Neural cell (in vitro differentiated cells): Measurements from ENCODE around the gene PLCB1. TPM values are rescaled to one million over a fixed set of nuclear protein-coding genes. Genes with fewer than 3 reads are reported as not detected.

Source experiments
- H2AFZ ChIP-seq: fragments of 200-600, 300-800 bp; sonication (generic), shearing (Covaris generic); 2 replicates; pipeline ENCODE4 v1.6.0; 2014; ENCODE audit warnings: low read depth, mild to moderate bottlenecking, antibody characterized with exemption, low read length, moderate library complexity
- H3F3A ChIP-seq: fragments of 200-600 bp; shearing (Covaris generic); 2 replicates; pipeline ENCODE4 v1.6.1; 2016; ENCODE audit warnings: mild to moderate bottlenecking, moderate library complexity, mixed read lengths, antibody characterized with exemption, low read length; ENCODE audit not compliant: insufficient read depth, poor library complexity, severe bottlenecking
- H3K27ac ChIP-seq: fragments of 200-600, 300-800 bp; sonication (generic), shearing (Covaris generic); 2 replicates; pipeline ENCODE4 v1.5.1; 2014; ENCODE audit warnings: mild to moderate bottlenecking, low read length, moderate library complexity
- H3K27me3 ChIP-seq: fragments of 300-800, 200-600 bp; sonication (generic), shearing (Covaris generic); 2 replicates; pipeline ENCODE4 v1.6.0; 2014; ENCODE audit warnings: mild to moderate bottlenecking, low read depth, low read length, moderate library complexity; ENCODE audit not compliant: insufficient read depth
- H3K36me3 ChIP-seq: fragments of 300-800, 200-600 bp; sonication (generic), shearing (Covaris generic); 2 replicates; pipeline ENCODE4 v1.5.1; 2014; ENCODE audit warnings: mild to moderate bottlenecking, antibody characterized with exemption, low read length, moderate library complexity; ENCODE audit not compliant: insufficient read depth
- H3K4me2 ChIP-seq: fragments of 300-800, 200-600 bp; sonication (generic), shearing (Covaris generic); 2 replicates; pipeline ENCODE4 v1.6.0; 2014; ENCODE audit warnings: mild to moderate bottlenecking, low read length
- H3K4me3 ChIP-seq: fragments of 300-800, 200-600 bp; sonication (generic), shearing (Covaris generic); 2 replicates; pipeline ENCODE4 v1.5.1; 2014; ENCODE audit warnings: mild to moderate bottlenecking, low read length, moderate library complexity
- H3K79me2 ChIP-seq: fragments of 200-600 bp; shearing (Covaris generic); replicated peaks from 2 replicates; pipeline ENCODE4 v1.6.0; 2014; ENCODE audit warnings: mild to moderate bottlenecking, low read length, moderate library complexity; ENCODE audit not compliant: insufficient read depth
- H3K9ac ChIP-seq: fragments of 300-800, 200-600 bp; sonication (generic), shearing (Covaris generic); 2 replicates; pipeline ENCODE4 v1.6.1; 2016; ENCODE audit warnings: mild to moderate bottlenecking, low read length, mixed read lengths
- H3K9me2 ChIP-seq: fragments of 200-600 bp; shearing (Covaris generic); 2 replicates; pipeline ENCODE4 v1.6.1; 2016; ENCODE audit warnings: mild to moderate bottlenecking, low read length, mixed read lengths; ENCODE audit not compliant: insufficient read depth
- H3K9me3 ChIP-seq: fragments of 200-600, 300-800 bp; sonication (generic), shearing (Covaris generic); 2 replicates; pipeline ENCODE4 v1.6.1; 2016; ENCODE audit warnings: mild to moderate bottlenecking, mixed run types, low read length, moderate library complexity, mixed read lengths
- H4K20me1 ChIP-seq: fragments of 200-600 bp; shearing (Covaris generic); 2 replicates; pipeline ENCODE4 v1.6.1; 2016; ENCODE audit warnings: mild to moderate bottlenecking, mixed run types; ENCODE audit not compliant: insufficient read depth
- CTCF ChIP-seq: fragments of 450-650 bp; IDR thresholded peaks from 2 replicates; pipeline ENCODE4 v1.5.1; 2014; ENCODE audit warnings: antibody characterized with exemption, mild to moderate bottlenecking, moderate library complexity; ENCODE audit not compliant: poor library complexity, severe bottlenecking
- EP300 ChIP-seq: fragments of 450-650 bp; conservative IDR thresholded peaks from 2 replicates; pipeline ENCODE4 v1.6.1; 2014; ENCODE audit warnings: antibody characterized with exemption, mild to moderate bottlenecking, moderate library complexity; ENCODE audit not compliant: poor library complexity, severe bottlenecking
- EZH2 ChIP-seq: fragments of 200-600, 300-800 bp; shearing (Covaris generic), sonication (generic); IDR thresholded peaks from 2 replicates; pipeline ENCODE4 v1.6.1; 2014; ENCODE audit warnings: antibody characterized with exemption, low read length, borderline replicate concordance, mild to moderate bottlenecking; ENCODE audit not compliant: insufficient read depth, poor library complexity, severe bottlenecking
- MXI1 ChIP-seq: fragments of 450-650 bp; conservative IDR thresholded peaks from 2 replicates; pipeline ENCODE4 v1.6.1; 2014; ENCODE audit warnings: antibody characterized with exemption, mild to moderate bottlenecking; ENCODE audit not compliant: poor library complexity, severe bottlenecking
- POLR2AphosphoS5 ChIP-seq: IDR thresholded peaks from 2 replicates; pipeline ENCODE4 v1.6.1; 2012
- RAD21 ChIP-seq: fragments of 450-650 bp; conservative IDR thresholded peaks from 2 replicates; pipeline ENCODE4 v1.6.1; 2014; ENCODE audit warnings: antibody characterized with exemption, mild to moderate bottlenecking, moderate library complexity
- SMC3 ChIP-seq: fragments of 450-650 bp; conservative IDR thresholded peaks from 2 replicates; pipeline ENCODE4 v1.6.1; 2014; ENCODE audit warnings: antibody characterized with exemption, mild to moderate bottlenecking, moderate library complexity; ENCODE audit not compliant: poor library complexity
- TAF1 ChIP-seq: IDR thresholded peaks from 2 replicates; pipeline ENCODE4 v1.6.1; 2012; ENCODE audit warnings: low read depth
- polyA plus RNA-seq: library from polyadenylated mRNA; depleted of rRNA; stranded (reverse); fragments of >200 nt; gene quantifications from 2 replicates; pipeline ENCODE4 v1.2.3, GENCODE V29; 2014
- TF ChIP-seq, protein P1 (sequence below): IDR thresholded peaks from 2 replicates; pipeline ENCODE4 v1.6.1; 2012; ENCODE audit warnings: borderline replicate concordance

Gene PLCB1
- polyA plus RNA-seq, 1 donor from 2014 or later: 11.4 TPM

DNA sequence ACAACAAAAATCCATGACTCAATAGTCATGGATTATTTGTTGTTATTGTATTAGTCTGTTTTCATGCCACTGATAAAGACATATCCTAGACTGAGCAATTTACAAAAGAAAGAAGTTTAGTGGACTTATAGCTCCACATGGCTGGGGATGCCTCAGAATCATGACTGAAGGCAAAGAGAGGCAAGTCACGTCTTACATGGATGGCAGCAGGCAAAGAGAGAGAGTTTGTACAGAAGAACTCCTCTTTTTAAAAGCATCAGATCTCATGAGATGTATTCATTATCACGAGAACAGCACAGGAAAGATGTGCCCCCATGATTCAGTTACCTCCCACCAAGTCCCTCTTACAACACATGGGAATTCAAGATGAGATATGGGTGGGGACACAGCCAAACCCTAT, 792.5 kb downstream of the PLCB1 start:
- Histone ChIP-seq H3K4me3 (no peak overlapping the region), H3K9me3 (no peaks in the 10 kb centered on the region), H3K4me2 (no peak overlapping the region), H3K9ac (no peak overlapping the region), H3K36me3 (no peaks in the 10 kb centered on the region), H3F3A (no peaks in the 10 kb centered on the region), H3K9me2 (no peaks in the 10 kb centered on the region), H3K27ac (no peak overlapping the region), H3K27me3 (no peaks in the 10 kb centered on the region), H2AFZ (no peak overlapping the region), H4K20me1 (no peaks in the 10 kb centered on the region), H3K79me2 (no peaks in the 10 kb centered on the region)
- TF ChIP-seq RAD21 (no peak), EP300 (no peak), TAF1 (no peak), EZH2 (no peak), SMC3 (no peak), POLR2AphosphoS5 (no peak), CTCF (no peak), MXI1 (no peak)
- TF ChIP-seq, protein P1, sequence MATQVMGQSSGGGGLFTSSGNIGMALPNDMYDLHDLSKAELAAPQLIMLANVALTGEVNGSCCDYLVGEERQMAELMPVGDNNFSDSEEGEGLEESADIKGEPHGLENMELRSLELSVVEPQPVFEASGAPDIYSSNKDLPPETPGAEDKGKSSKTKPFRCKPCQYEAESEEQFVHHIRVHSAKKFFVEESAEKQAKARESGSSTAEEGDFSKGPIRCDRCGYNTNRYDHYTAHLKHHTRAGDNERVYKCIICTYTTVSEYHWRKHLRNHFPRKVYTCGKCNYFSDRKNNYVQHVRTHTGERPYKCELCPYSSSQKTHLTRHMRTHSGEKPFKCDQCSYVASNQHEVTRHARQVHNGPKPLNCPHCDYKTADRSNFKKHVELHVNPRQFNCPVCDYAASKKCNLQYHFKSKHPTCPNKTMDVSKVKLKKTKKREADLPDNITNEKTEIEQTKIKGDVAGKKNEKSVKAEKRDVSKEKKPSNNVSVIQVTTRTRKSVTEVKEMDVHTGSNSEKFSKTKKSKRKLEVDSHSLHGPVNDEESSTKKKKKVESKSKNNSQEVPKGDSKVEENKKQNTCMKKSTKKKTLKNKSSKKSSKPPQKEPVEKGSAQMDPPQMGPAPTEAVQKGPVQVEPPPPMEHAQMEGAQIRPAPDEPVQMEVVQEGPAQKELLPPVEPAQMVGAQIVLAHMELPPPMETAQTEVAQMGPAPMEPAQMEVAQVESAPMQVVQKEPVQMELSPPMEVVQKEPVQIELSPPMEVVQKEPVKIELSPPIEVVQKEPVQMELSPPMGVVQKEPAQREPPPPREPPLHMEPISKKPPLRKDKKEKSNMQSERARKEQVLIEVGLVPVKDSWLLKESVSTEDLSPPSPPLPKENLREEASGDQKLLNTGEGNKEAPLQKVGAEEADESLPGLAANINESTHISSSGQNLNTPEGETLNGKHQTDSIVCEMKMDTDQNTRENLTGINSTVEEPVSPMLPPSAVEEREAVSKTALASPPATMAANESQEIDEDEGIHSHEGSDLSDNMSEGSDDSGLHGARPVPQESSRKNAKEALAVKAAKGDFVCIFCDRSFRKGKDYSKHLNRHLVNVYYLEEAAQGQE: no peak

GRCh38 chr20:8930726-8931125, 798.7 kb downstream of the PLCB1 start:
- H3K4me2 ChIP-seq: no peak overlapping the region
- no peaks in the 10 kb centered on the region for H3K36me3 ChIP-seq
- H4K20me1 ChIP-seq: no peaks in the 10 kb centered on the region
- H2AFZ ChIP-seq: no peak overlapping the region
- H3F3A ChIP-seq: no peaks in the 10 kb centered on the region
- no peak overlapping the region for H3K4me3 ChIP-seq
- H3K9ac ChIP-seq: no peak overlapping the region
- H3K9me3 ChIP-seq: no peaks in the 10 kb centered on the region
- no peaks in the 10 kb centered on the region for H3K9me2 ChIP-seq
- H3K79me2 ChIP-seq: no peaks in the 10 kb centered on the region
- TF ChIP-seq RAD21: no peak
- TF ChIP-seq EZH2: no peak
- TF ChIP-seq TAF1: no peak
- no peak for TF ChIP-seq POLR2AphosphoS5
- no peak for TF ChIP-seq CTCF
- no peak for TF ChIP-seq MXI1
- no peak for TF ChIP-seq EP300
- no peak for TF ChIP-seq SMC3
- TF ChIP-seq, protein P1: no peak
- no peak overlapping the region for H3K27ac ChIP-seq
- no peaks in the 10 kb centered on the region for H3K27me3 ChIP-seq
